ENCODE results near the gene GLIS1.

DNA sequence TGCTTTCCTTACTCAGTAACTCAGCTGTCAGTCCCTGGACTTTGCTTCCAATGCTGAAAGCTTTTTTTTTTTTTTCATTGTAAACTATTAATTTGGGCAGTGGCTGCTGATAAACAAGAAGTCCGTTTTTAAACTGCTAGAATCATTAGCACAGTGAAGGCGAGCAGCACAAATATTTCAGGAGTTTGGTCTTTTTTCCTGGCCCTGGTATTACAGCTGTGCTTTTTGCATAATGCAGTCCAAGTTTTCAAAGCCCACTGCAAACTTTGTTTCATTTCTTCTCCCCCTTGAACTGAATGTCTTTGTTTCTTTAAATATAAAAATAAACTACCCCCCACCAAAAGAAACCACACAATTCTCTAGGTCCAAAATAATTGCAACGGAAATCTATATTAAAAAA, 6.6 kb downstream of the GLIS1 start:
- no peak for TF ChIP-seq EZH2 (IDR thresholded peaks at IDR 0.05; ENCODE audit: insufficient read depth, poor library complexity, severe bottlenecking)
- no peak for TF ChIP-seq EZH2phosphoT487 (IDR thresholded peaks at IDR 0.05; ENCODE audit: insufficient read depth, low read depth)

Measured in GM23248 (cell line).